Measurements from ENCODE around the gene NKX6-1. TPM values are rescaled to one million over a fixed set of nuclear protein-coding genes. Genes with fewer than 3 reads are reported as not detected.

The NKX6-1 gene
- total RNA-seq, 1 experiment from 2014 or later, result 0.74 TPM

- peak; percentile 5 for DNase-seq (ENCODE audit: low read depth)
Observed at GRCh38 chr4:84479663-84480062, 19.4 kb downstream of the NKX6-1 start.

GRCh38 chr4:84477738-84478137 is 21.4 kb downstream of the NKX6-1 start:
- DNase-seq (ENCODE audit: low read depth), result no peak

- no peak for DNase-seq (ENCODE audit: low read depth)
Observed at GRCh38 chr4:84474107-84474506, 25.0 kb downstream of the NKX6-1 start.

GRCh38 chr4:84472154-84472553 is 26.9 kb downstream of the NKX6-1 start:
- DNase-seq (ENCODE audit: low read depth), result no peak

GRCh38 chr4:84470204-84470785 is 28.8 kb downstream of the NKX6-1 start:
- DNase-seq (ENCODE audit: low read depth), result peak; percentile 12

- no peak for DNase-seq (ENCODE audit: low read depth)
Observed at GRCh38 chr4:84467601-84468000, 31.5 kb downstream of the NKX6-1 start.

GRCh38 chr4:84459783-84460182 is 39.3 kb downstream of the NKX6-1 start:
- DNase-seq (ENCODE audit: low read depth), result no peak

- DNase-seq (ENCODE audit: low read depth), result no peak
Observed at GRCh38 chr4:84456157-84456556, 42.9 kb downstream of the NKX6-1 start.

GRCh38 chr4:84455697-84456096 is 43.4 kb downstream of the NKX6-1 start:
- DNase-seq (ENCODE audit: low read depth), result no peak

- DNase-seq (ENCODE audit: low read depth), result no peak
Observed at GRCh38 chr4:84451546-84451945, 47.5 kb downstream of the NKX6-1 start.

- no peak for DNase-seq (ENCODE audit: low read depth)
Observed at GRCh38 chr4:84443523-84443922, 55.6 kb downstream of the NKX6-1 start.

GRCh38 chr4:84442778-84443177 is 56.3 kb downstream of the NKX6-1 start:
- no peak for DNase-seq (ENCODE audit: low read depth)

Other genes starting within 250 kb of the NKX6-1 start
- 4.7 and 8.0 TPM in 2 replicates for gene CDS1, start 83.8 kb upstream of the NKX6-1 start, total RNA-seq (2014; rRNA removed; shearing (Covaris generic))

Measured in M059J (cell line).